Neural cell (in vitro differentiated cells): ENCODE results near the gene SLC25A25.

Source experiments
- EP300 ChIP-seq: fragments of 450-650 bp; conservative IDR thresholded peaks from 2 replicates; pipeline ENCODE4 v1.6.1; 2014; ENCODE audit warnings: antibody characterized with exemption, mild to moderate bottlenecking, moderate library complexity; ENCODE audit not compliant: poor library complexity, severe bottlenecking
- EZH2 ChIP-seq: fragments of 200-600, 300-800 bp; shearing (Covaris generic), sonication (generic); IDR thresholded peaks from 2 replicates; pipeline ENCODE4 v1.6.1; 2014; ENCODE audit warnings: antibody characterized with exemption, low read length, borderline replicate concordance, mild to moderate bottlenecking; ENCODE audit not compliant: insufficient read depth, poor library complexity, severe bottlenecking
- POLR2AphosphoS5 ChIP-seq: IDR thresholded peaks from 2 replicates; pipeline ENCODE4 v1.6.1; 2012
- RAD21 ChIP-seq: fragments of 450-650 bp; conservative IDR thresholded peaks from 2 replicates; pipeline ENCODE4 v1.6.1; 2014; ENCODE audit warnings: antibody characterized with exemption, mild to moderate bottlenecking, moderate library complexity
- TF ChIP-seq, protein P1 (sequence below): fragments of 450-650 bp; IDR thresholded peaks from 2 replicates; pipeline ENCODE4 v1.5.1; 2014; ENCODE audit warnings: antibody characterized with exemption, mild to moderate bottlenecking, moderate library complexity; ENCODE audit not compliant: poor library complexity, severe bottlenecking
- TF ChIP-seq, protein P2 (sequence below): IDR thresholded peaks from 2 replicates; pipeline ENCODE4 v1.6.1; 2012; ENCODE audit warnings: borderline replicate concordance

DNA sequence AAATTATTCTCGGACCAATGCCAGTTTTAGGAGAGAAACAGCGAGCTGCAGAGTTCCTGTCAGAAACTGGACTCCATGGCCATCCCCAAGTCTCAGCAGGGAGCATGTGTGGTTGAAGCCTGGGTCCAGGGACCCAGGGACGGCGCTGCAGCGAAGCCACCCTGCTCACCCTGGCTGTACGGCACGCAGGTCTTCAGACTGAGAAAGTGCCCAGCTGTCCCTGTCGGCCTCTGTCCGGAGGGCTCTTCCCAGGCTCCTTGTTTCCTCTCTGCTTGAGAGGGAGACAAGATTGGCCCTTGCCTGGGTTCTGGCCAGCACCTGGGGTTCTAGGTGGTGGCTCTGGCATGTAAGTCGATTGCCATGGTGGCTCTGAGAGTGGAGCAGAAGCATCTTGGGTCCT is 32.5 kb downstream of the SLC25A25 start:
- no peak for TF ChIP-seq POLR2AphosphoS5
- TF ChIP-seq, protein P1, sequence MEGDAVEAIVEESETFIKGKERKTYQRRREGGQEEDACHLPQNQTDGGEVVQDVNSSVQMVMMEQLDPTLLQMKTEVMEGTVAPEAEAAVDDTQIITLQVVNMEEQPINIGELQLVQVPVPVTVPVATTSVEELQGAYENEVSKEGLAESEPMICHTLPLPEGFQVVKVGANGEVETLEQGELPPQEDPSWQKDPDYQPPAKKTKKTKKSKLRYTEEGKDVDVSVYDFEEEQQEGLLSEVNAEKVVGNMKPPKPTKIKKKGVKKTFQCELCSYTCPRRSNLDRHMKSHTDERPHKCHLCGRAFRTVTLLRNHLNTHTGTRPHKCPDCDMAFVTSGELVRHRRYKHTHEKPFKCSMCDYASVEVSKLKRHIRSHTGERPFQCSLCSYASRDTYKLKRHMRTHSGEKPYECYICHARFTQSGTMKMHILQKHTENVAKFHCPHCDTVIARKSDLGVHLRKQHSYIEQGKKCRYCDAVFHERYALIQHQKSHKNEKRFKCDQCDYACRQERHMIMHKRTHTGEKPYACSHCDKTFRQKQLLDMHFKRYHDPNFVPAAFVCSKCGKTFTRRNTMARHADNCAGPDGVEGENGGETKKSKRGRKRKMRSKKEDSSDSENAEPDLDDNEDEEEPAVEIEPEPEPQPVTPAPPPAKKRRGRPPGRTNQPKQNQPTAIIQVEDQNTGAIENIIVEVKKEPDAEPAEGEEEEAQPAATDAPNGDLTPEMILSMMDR, result no peak
- no peak for TF ChIP-seq EZH2
- no peak for TF ChIP-seq RAD21
- TF ChIP-seq EP300, result no peak
- TF ChIP-seq, protein P2, sequence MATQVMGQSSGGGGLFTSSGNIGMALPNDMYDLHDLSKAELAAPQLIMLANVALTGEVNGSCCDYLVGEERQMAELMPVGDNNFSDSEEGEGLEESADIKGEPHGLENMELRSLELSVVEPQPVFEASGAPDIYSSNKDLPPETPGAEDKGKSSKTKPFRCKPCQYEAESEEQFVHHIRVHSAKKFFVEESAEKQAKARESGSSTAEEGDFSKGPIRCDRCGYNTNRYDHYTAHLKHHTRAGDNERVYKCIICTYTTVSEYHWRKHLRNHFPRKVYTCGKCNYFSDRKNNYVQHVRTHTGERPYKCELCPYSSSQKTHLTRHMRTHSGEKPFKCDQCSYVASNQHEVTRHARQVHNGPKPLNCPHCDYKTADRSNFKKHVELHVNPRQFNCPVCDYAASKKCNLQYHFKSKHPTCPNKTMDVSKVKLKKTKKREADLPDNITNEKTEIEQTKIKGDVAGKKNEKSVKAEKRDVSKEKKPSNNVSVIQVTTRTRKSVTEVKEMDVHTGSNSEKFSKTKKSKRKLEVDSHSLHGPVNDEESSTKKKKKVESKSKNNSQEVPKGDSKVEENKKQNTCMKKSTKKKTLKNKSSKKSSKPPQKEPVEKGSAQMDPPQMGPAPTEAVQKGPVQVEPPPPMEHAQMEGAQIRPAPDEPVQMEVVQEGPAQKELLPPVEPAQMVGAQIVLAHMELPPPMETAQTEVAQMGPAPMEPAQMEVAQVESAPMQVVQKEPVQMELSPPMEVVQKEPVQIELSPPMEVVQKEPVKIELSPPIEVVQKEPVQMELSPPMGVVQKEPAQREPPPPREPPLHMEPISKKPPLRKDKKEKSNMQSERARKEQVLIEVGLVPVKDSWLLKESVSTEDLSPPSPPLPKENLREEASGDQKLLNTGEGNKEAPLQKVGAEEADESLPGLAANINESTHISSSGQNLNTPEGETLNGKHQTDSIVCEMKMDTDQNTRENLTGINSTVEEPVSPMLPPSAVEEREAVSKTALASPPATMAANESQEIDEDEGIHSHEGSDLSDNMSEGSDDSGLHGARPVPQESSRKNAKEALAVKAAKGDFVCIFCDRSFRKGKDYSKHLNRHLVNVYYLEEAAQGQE, result no peak
